ENCODE measurements around the gene TLCD1.

DNA sequence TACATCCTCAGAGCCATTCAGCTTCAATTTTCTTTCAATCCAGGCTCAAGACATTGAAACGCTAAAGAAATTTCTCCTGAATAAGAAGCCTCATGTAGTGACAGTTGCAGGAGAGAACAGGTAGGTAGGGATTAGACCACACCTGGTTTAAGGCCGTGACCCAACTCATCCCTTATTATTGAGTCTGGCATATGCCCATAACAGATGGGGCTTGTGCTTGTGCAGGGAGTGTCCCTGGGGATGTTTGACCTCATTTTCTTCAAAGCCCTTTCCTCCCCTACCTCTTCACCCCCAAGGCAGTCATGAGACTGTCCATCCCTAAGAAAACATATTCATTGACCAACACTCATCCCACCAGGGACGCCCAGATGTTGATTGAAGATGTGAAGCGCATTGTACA lies 39.7 kb downstream of the TLCD1 start:
- no peak for TF ChIP-seq EZH2 (IDR thresholded peaks at IDR 0.05)
- no peak for TF ChIP-seq POLR2AphosphoS5 (IDR thresholded peaks at IDR 0.05; ENCODE audit: borderline replicate concordance, low read depth, low read length)

Data from SK-N-MC (cell line).